GM21423 (cell line): Measurements from ENCODE around the gene U2AF2.
A peak's percentile ranks its signal among the peaks of the same experiment; 100 is the strongest.

Experiments
- ATAC-seq: cut with Tn5 transposase; IDR thresholded peaks from one replicate; pipeline ENCODE4 v1.9.1; 2021; ENCODE audit warnings: mild to moderate bottlenecking, moderate library complexity; ENCODE audit not compliant: unreplicated experiment

The U2AF2 gene

DNA sequence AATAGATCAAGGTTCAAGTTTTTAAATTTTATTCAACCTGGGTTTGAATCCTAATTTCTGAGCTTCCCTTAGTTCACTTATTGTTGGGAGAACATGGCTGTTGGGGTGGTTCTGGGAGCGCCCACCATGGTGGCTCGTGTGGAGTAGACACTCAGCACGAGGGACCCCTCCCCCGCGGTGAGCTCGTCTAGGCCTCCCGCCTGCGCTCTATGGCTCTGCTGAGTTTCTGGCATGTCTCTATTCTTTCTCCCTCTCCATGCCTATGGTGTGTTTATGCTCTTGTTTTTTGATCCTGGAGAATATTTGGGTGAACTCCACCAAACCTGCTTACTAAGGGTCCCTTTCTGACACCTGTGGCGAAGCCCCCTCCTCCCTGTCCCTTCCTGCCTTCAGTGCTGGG lies 18.6 kb downstream of the U2AF2 start:
- ATAC-seq: no peak

DNA sequence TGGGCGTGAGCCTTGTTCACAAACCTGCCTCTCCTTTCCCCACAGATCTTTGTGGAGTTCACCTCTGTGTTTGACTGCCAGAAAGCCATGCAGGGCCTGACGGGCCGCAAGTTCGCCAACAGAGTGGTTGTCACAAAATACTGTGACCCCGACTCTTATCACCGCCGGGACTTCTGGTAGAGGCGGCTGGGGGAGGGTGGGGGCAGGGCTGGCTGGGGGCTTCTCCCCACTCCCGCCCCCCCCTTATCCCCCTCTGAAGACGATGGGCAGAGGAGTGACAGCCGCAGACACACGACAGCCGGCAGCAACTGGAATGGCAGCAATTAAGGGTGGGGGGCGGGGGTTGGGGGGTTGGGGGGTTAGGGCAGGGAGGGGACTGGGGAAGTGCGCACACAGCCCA lies 19.1 kb downstream of the U2AF2 start:
- ATAC-seq: no peak

DNA sequence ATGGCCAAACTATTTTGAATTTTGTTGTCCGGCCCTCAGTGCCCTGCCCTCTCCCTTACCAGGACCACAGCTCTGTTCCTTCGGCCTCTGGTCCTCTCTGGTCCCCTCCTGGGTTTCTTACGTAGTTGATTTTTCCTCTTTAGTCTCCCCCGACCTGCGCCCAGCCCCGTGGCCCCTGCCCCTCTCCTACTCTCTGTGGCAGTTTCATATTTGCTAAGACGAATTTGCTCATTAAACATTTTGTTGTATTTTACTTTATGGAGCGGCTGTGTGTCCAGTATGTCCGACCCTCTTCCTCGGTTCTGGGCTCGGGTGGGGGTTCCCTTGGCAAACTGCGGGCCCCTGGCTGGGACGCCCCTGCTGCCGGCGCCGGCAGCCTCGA lies 19.6 kb downstream of the U2AF2 start:
- no peak for ATAC-seq

DNA sequence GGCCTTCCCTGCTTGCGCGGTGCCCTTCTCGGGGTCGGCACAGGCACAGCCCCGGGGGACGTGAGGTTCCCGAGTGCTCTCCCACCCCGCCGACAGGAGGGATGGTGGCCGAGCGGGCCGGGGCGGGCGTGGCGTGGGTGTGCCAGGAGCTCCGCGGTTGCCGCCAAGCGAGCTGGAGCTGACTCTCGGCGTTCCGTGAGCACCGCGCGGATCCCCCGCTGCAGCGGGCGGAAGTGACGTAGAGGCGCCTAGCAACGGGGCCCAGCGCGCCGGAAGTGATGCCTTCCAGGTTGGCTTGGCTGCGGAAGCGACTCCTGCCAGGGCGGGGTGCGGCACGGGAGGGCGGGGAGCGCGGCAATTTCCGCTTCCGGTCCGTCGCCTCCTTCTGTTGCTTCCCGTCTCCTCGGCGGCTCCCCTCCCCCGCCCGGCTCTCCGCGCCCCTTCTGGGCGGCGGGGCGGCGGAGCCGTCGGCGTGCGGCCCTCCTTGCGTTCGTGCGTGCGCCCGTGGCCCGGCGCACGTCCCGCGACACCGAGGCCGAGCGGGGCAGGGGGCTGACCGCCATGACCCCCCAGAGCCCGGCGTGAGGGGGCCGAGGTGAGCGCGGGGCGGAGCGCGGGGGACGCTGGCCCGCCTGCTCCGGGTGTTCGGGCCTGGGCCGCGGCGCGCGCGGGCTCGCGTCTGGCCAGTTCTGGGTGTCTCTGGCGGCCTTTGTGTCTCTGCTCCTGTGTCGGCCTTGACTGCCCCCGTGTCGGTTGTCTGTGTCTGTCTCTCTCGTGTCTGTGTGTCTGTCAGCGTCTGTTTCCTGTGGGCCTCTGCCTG lies 20.2 kb downstream of the U2AF2 start, which contains the start of gene EPN1:
Gene EPN1, plus strand, starts transcription at position 386 of the 820 bp plus-strand sequence. CDS start 3,402 bp downstream, outside the sequence.
- peak; percentile 62 for ATAC-seq

DNA sequence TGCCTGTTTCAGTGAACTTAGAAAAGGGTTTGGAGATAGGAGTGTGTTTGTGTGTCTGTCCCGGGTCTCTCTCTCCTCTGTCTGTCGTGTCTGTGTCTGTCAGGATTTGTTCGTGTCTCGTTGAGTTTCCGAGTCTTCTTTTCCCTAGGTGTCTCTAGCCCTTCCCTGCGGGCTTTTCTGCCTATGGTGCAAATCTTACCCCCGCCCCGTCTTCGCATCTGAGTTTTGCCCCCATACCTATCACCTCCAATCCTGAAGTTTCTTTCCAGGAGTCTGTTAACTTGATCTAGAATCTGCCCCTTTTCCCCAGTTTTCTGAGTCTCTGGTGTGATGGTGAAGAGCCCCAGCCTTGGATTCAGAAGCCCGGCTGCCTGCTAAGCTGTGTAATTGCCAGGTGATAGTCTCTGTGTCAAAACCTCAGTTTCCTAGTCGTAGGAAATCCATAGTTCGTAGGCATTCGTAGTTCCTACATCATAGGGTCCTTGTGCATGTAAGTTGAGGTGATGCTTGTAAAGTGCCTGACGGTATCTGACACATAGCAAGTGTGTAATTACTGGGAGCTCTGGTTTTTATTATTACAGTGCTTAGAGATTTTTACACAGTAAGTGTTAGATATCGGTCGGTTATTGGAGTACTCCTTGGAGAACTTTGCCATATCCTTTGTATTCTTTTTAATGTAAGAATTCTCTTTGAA lies 21.0 kb downstream of the U2AF2 start:
- ATAC-seq: no peak

DNA sequence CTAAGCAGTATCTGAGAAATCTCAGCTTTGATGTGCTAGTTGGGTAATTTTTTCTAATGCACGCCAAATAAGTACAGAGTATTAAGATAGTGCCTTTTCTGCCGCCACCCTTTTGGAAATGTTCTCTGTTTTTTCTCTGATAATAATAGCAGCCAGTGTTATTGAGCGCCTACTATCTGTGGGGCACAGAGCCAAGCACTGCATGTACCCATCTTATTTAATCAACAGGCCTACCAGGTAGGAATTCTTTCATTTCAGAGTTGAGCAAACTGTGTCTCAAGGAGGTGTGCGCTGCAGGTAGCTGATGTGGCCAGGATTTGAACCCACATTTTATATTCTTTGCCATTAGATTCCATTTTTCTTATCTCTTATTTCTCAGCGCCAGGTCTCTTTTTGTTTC lies 21.5 kb downstream of the U2AF2 start:
- no peak for ATAC-seq

DNA sequence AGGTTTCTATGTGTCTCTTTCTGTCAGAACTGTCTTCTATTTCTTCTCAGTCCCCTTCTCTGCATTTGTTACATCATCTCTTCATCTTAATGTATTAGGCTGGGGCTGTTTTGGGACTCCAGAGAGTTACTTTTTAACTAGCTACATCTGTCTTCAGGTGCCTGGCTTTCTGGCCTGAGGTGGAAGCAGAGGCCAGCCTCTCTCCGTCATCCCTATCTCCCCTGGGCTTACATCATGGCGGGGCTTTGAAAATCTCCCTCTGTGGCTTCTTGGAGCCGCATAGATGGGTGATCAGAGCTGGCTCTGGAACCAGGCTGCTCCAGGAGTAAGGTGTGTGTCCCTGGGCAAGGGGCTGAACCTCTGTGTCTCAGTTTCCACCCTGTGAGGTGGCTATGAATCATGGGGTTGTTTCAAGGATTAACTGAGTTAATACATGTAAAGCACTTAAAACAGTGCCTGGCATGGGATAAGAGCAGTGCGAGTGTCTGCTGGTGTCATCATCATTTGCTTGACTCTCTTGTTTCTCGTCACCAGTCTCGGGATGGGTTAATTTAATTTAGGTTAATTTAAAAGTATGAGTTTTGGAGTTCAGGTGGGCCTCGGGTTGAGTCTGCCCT lies 22.2 kb downstream of the U2AF2 start:
- ATAC-seq: no peak

DNA sequence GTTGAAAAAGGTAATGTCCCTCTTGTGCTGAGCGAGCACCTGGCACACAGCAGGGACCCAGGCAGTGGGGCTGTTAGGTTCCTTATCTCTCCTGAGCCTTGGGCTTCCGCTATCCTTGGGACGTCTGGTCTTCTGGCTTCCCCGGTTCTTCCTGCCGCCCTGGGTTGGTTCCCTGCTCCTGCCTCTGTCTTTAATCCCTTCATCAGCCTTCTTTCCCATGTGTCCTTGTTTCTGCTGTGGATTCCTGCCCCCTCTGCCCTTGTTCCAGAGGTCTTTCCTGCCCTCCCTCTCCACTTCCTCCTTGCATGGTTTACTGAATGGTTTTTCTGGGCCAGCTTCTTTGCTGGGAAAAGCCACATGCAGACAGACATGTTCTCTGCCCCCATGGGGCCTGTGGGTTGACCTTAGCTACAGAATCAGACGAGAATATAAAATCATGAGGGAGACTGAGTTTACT lies 22.8 kb downstream of the U2AF2 start:
- no peak for ATAC-seq

DNA sequence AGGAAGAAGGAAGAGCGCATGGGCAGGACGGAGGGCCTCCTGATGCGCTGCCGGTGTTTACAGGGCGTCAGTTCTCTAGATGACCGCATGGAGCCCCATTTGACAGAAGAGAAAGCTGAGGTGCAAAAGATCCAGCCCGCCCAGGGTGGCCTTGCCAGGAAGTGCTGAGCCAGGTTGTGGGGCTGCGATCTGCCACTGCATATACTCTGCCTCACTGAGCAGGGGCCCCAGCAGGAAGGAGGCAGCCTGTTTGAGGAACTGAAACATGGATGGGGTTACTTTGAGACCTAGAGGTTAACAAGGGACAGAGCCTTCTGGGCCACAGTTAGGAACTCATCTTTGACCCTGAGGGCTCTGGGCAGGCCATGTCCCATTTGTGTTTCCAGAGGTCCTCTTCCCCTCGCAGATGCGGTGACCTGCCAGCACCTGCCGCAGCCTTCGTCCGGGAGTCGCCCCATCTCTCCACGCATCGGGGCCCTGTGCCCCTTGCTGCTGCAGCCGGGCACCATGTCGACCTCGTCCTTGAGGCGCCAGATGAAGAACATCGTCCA lies 23.4 kb downstream of the U2AF2 start:
- peak; percentile 71 for ATAC-seq

DNA sequence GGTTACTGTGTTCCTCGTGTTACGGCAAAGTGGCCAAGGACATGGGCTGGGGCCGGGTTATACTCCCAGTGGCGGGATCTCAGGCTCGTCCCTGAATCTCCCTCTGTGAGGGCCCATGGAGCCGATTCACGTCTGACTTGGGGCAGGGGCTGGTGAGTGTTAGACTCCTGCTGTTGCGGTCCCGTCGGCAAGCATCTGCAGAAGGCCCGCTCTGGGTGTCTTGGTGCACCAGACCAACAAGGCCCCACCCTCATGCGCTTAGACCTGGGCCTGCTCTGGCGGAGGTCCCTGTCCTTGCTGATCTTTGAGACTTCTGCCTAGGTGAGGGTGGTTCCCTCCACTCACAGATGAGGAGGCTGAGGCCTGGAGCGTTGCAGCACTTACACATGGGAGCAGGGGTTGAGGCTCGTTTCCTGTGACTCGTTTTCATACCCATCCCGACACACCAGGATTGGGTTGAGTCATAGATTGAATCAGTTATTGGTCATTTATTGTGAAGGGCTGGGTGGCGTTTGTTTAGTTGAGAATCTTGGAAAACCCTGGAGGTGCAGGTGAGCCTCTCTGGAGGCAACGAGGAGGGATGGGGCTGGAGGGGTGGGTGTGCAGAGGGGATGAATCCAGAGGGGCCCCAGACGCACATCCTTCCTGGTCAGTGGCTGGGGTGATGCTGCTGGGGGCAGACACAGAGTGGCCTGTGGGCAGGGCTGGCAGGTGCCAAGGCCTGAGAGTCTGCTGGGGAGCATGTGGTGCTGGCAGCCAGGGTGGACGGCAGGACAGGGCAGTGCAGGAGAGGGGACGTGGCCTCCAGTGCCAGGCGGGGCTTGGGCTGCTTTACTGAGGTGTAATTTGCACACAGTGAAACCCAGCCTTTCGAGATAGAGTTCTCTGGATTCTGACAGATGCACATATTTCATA lies 24.8 kb downstream of the U2AF2 start:
- ATAC-seq: no peak

DNA sequence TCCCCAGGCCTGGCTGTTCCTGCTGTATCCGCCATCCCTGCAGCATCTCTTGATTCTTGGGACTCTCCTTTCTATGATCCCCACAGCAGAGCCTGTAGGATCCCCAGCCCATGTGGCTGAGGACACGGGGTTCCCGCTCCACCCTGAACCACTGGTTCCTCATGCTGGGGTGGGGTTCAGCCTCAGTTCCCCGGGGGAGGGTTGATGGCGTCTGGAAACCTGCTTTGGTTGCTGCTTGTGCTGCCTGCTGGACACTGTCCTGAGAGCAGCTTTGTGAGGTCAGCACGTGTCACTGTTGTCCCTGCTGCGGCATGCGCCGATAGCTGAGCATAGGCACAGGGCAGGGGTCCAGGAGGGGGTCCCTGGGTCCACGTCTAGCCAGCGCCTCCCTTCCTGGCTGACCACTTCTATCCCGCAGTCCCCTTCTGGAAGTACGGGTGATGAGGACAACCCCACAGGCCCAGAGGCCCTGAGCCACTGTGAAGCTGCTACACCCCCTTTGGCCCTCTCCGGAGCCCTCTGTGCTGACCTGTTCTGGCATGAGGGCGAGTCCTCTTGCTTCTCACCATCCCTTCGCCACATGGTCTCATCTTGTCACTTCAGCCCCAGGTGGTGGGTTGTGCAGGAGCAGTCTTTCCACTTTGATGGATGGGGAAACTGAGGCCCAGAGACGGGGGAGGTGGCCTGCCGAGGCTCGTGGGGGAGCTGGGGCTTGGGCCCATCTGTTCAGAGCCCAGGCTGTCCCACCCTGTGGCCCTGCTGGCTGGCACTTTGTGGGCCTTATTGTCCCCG lies 25.7 kb downstream of the U2AF2 start:
- ATAC-seq: no peak

DNA sequence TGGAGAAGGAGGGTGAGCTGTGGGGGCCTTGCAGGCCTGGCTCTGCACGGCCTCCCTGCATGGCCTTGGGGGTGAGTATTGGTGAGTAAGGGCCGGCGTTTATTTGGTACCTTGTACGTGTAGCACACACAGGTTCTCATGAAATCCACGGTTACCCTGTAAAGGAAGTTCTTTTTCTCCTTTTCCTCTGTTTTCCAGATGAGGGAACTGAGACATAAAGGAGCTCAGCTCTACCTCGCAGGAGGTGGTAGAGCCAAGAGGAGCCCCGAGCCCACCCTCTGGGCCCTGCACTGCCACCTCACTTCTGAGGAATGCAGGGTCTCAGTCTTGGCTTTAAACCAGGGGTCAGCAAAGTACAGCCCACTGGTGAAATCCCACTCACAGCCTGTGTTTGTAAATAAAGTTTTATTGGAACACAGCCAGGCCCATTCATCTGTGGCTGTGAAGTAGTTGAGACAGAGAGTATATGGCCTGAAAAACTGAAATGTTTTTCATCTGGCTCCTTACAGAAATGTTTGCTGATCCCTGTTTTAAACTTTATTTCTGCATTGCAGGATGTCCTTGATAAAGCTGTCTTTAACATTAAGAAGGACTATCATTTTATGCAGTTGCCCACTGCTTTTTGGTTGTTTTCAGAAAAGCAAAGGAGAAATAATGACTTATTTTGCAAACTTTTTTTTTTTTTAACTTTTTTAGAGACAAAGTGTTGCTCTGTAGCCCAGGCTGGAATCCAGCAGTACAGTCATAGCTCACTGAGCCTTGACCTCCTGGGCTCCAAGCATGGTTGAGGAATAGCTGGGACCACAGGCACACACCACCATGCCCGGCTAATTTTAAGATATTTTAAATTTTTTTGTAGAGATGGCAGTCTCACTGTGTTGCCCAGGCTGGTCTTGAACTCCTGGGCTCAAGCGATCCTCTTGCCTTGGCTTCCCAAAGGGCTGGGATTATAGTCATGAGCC lies 26.6 kb downstream of the U2AF2 start:
- no peak for ATAC-seq

DNA sequence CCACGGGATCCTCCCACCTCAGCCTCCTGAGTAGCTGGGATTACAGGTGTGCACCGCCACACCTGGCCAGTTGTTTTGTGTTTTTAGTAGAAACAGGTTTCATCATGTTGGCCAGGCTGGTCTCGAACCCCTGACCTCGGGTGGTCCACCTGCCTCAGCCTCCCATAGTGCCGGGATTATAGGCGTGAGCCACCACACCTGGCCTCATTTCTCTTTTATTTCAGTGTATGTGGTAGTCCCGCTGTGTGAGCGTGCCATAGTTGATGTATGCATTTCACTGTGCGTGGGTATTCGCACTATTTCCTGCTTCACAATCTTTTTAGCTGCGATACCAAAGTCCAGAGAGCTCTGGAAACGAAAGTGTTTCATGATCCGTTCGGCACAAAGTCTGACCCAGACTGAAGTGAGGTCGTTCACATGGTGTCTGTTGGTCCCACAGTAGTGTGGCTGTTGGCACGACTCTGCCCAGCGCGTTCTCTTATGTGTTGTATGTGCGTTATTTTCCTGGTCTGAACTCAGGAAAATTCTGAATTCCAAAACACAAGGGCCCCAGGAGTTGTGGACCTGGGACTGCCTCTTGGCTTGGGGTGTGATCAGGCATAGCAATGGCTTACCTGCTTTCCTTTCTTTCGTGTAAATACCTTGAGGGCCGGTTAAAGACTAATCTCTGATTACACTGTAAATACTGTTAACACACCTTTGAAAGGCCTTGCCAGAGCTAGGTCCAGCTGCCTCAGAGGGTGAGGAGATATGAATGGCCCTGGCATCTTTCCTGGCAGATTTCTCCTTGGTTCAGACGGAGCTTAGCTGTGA lies 28.8 kb downstream of the U2AF2 start:
- ATAC-seq: no peak

DNA sequence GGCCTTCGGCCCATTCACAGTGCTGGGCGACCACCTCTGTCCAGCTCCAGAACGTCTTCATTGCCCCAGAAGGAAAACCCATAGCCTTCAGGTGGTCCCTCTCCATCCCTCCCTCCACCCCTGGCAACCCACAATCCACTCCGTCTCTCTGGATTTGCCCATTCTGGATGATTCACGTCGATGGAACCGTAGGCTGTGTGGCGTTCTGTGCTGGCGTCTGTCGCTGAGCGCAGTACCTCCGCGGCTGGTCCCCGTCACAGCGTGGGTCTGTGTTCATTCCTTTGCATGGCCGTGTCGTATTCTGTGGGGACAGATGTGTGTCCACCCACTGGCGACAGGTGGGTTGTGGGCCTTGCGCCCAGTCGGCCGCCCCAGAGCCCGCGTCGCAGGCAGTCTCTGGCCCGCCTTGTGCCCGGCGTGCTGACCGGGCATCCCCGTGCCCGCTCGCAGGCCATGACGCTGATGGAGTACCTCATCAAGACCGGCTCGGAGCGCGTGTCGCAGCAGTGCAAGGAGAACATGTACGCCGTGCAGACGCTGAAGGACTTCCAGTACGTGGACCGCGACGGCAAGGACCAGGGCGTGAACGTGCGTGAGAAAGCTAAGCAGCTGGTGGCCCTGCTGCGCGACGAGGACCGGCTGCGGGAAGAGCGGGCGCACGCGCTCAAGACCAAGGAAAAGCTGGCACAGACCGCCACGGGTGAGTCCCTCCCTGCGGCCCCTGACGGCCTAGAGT lies 30.3 kb downstream of the U2AF2 start:
- ATAC-seq: no peak

DNA sequence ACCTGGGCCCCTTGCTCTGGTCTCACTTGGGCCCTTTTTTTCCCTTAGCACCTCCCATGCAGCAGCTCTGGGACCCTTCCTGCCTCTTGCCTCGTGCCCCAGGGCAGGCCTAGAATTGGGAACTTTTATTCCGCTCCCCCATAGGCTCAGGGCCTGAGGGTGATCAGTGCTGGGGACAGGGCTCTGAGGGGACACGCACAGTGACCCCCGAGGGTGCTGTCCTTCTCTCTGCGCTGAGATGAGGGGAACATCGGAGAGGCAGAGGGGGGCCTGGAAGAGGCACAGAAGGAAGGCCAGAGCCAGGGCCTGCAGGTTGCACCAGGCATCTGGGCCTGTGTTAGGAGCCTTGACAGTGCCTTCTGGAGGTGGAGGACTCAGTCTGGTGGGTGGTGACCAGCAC lies 30.9 kb downstream of the U2AF2 start:
- no peak for ATAC-seq

DNA sequence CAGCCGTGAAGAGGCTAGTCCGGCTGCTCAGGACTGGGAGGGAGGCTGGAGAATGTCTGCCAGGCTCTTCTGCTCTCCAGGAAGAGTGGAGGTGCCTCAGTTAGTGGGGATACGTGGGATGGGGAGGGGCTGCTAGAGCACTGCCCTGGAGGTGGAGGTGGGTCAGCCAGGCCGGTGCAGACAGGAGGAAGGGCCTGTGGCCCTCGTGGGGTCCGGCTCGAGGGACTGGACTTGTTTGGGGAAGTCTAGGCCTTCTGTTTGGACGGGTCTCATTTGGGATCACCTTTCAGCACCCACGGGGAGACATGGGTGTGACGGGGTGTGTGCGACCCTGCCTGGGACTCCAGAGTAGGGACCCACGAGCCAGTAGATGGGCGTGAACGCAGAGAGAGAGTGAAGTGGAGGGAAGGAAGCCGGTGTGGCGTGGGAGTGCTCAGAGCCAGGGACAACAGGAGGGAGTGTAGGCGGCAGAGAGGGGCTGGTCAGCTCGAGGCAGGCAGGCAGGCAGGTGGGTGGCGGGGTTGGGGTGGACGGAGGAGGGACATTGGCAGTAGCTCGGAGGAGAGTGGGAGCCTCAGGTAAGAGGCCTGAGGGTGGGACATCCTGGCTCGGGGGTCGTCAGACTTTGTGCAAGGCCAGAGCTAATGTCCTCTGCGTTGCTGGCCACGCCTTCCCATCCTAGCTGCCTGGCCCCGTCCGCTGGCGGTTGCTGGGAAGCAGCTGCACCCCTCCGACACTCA lies 31.6 kb downstream of the U2AF2 start:
- ATAC-seq: no peak
